K562 (cell line): ENCODE measurements around the gene ITPK1. TPM values are rescaled to one million over a fixed set of nuclear protein-coding genes. Genes with fewer than 3 reads are reported as not detected.
A peak's percentile ranks its signal among the peaks of the same experiment; 100 is the strongest.

Source experiments
- ATAC-seq: fragments of 200-7000 bp; cut with Tn5 transposase; 3 replicates; pipeline ENCODE4 v1.9.1; 2020; ENCODE audit warnings: moderate library complexity
- BruUV-seq: library from RNA; stranded (reverse); fragments of 400-500 nt; replicated peaks from 2 replicates; lab custom pipeline; 2021; lab: Mats Ljungman, UMichigan
- CTCF ChIA-PET: fragments of 300-600 bp; formaldehyde crosslinking; extraction: SDS; loops from one replicate; lab custom pipeline; 2021; ENCODE audit warnings: low intra/inter-chr PET ratio; lab: Yijun Ruan, JAX
- POLR2A ChIA-PET: fragments of 300-600, 350-650 bp; sonication (Branson Sonifier 250); formaldehyde crosslinking; extraction: SDS; loops from one replicate; lab custom pipeline; 2021; ENCODE audit warnings: antibody characterized with exemption, inconsistent platforms; lab: Yijun Ruan, JAX
- DNase-seq, 4 experiments: peaks; one replicate each; pipeline versions ENCODE4 v3.0.0 to v3.0.0-alpha.2; 2011 to 2018; ENCODE audit warnings: low spot score in 3 of 4, mixed read lengths in 3 of 4; ENCODE audit errors: extremely low read depth in 1 of 4
- FAIRE-seq: peaks from 2 replicates; lab custom pipeline; 2011; peaks lifted over from hg19 to GRCh38; lab: Jason Lieb, UNC
- H2AFZ ChIP-seq: 2 replicates; pipeline ENCODE4 v1.6.0; 2011; ENCODE audit warnings: low read depth, low read length, control low read depth, inconsistent platforms
- H3K27ac ChIP-seq: fragments of 200-600 bp; 3 replicates; pipeline ENCODE4 v1.8.0; 2011; ENCODE audit warnings: low read depth, mild to moderate bottlenecking, control low read depth, inconsistent platforms, low read length, moderate library complexity, mixed read lengths; ENCODE audit errors: extremely low read depth
- H3K27me3 ChIP-seq, 2 experiments: fragments of 300-600 bp in 1 of 2; 2 replicates in 1 of 2; 3 replicates in 1 of 2; pipeline versions ENCODE4 v1.6.0 to v1.8.0; 2011; ENCODE audit warnings: inconsistent platforms in 2 of 2, low read length in 2 of 2, mild to moderate bottlenecking in 1 of 2, mixed read lengths in 1 of 2, moderate library complexity in 1 of 2; ENCODE audit not compliant: control insufficient read depth in 2 of 2, insufficient read depth in 2 of 2
- H3K36me3 ChIP-seq: fragments of 300-600 bp; 3 replicates; pipeline ENCODE4 v1.8.0; 2011; ENCODE audit warnings: mild to moderate bottlenecking, low read length, inconsistent platforms; ENCODE audit not compliant: control insufficient read depth, insufficient read depth
- H3K4me1 ChIP-seq, 2 experiments: fragments of 200-600 bp in 1 of 2; replicated peaks in 1 of 2; 2 replicates in 1 of 2; 3 replicates in 1 of 2; pipeline versions ENCODE4 v1.5.1 to v1.8.0; 2011; ENCODE audit warnings: inconsistent platforms in 2 of 2, low read length in 2 of 2, mild to moderate bottlenecking in 1 of 2, mixed read lengths in 1 of 2, moderate library complexity in 1 of 2; ENCODE audit not compliant: control insufficient read depth in 2 of 2, insufficient read depth in 2 of 2
- H3K4me2 ChIP-seq: 2 replicates; pipeline ENCODE4 v1.6.1; 2011; ENCODE audit warnings: low read length, control low read depth, inconsistent platforms, mixed read lengths; ENCODE audit not compliant: insufficient read depth
- H3K4me3 ChIP-seq: fragments of 200-600 bp; sonication (generic), shearing (Covaris generic); 2 replicates; pipeline ENCODE4 v1.5.1; 2016; ENCODE audit warnings: control low read depth, inconsistent platforms
- H3K79me2 ChIP-seq: fragments of 200-600 bp; 3 replicates; pipeline ENCODE4 v1.8.0; 2011; ENCODE audit warnings: low read length, inconsistent platforms; ENCODE audit not compliant: control insufficient read depth, insufficient read depth
- H3K9ac ChIP-seq, 2 experiments: 2 replicates each; pipeline versions ENCODE4 v1.6.0 to v1.6.1; 2011; ENCODE audit warnings: low read depth in 2 of 2, low read length in 2 of 2, control low read depth in 1 of 2, inconsistent platforms in 1 of 2, mild to moderate bottlenecking in 1 of 2, mixed read lengths in 1 of 2; ENCODE audit not compliant: insufficient read depth in 1 of 2
- H3K9me1 ChIP-seq: one replicate; pipeline ENCODE4 v1.6.0; 2011; ENCODE audit warnings: inconsistent platforms, mild to moderate bottlenecking, low read length, moderate library complexity; ENCODE audit not compliant: control insufficient read depth, insufficient read depth
- H3K9me3 ChIP-seq: replicated peaks from 2 replicates; pipeline ENCODE4 v1.5.1; 2011; ENCODE audit warnings: low read depth, low read length, inconsistent platforms; ENCODE audit not compliant: control insufficient read depth, insufficient read depth
- H4K20me1 ChIP-seq: replicated peaks from 2 replicates; pipeline ENCODE4 v1.6.1; 2011; ENCODE audit warnings: low read length, inconsistent platforms, mixed read lengths; ENCODE audit not compliant: control insufficient read depth, insufficient read depth
- DACH1 ChIP-seq: fragments of 450-650 bp; IDR thresholded peaks from 2 replicates; pipeline ENCODE4 v1.6.1; 2018; ENCODE audit not compliant: partially characterized antibody
- HNRNPLL ChIP-seq: fragments of 200-400 bp; formaldehyde crosslinking; IDR thresholded peaks from 2 replicates; pipeline ENCODE4 v1.6.1; 2017; ENCODE audit warnings: low read length, low read depth, mild to moderate bottlenecking; ENCODE audit not compliant: poor library complexity, severe bottlenecking
- PTTG1 ChIP-seq: fragments of 450-650 bp; IDR thresholded peaks from 2 replicates; pipeline ENCODE4 v1.6.1; 2016; ENCODE audit warnings: low read depth, mild to moderate bottlenecking, missing genetic modification characterization, missing compliant biosample characterization
- RBM25 ChIP-seq: fragments of 200-400 bp; formaldehyde crosslinking; IDR thresholded peaks from 2 replicates; pipeline ENCODE4 v1.6.1; 2018; ENCODE audit warnings: low read length, low read depth, moderate library complexity; ENCODE audit not compliant: severe bottlenecking
- RFX5 ChIP-seq: IDR thresholded peaks from 2 replicates; pipeline ENCODE4 v1.6.1; 2011; ENCODE audit warnings: low read depth, mild to moderate bottlenecking, improper control_type of control experiment, low read length
- SMARCB1 ChIP-seq: IDR thresholded peaks from 2 replicates; pipeline ENCODE4 v1.6.1; 2011; ENCODE audit warnings: improper control_type of control experiment, low read depth; ENCODE audit not compliant: insufficient read length
- TAF7 ChIP-seq: fragments of 450-650 bp; IDR thresholded peaks from 2 replicates; pipeline ENCODE4 v1.6.1; 2016; ENCODE audit warnings: missing genetic modification characterization, missing compliant biosample characterization
- THRAP3 ChIP-seq: fragments of 450-650 bp; IDR thresholded peaks from 2 replicates; pipeline ENCODE4 v1.6.1; 2016; ENCODE audit warnings: mild to moderate bottlenecking, inconsistent platforms, borderline replicate concordance
- XRCC5 ChIP-seq: fragments of 200-400 bp; formaldehyde crosslinking; IDR thresholded peaks from 2 replicates; pipeline ENCODE4 v1.6.1; 2017; ENCODE audit warnings: low read depth, mild to moderate bottlenecking, low read length
- ZFP1 ChIP-seq: fragments of 450-650 bp; formaldehyde crosslinking; IDR thresholded peaks from 2 replicates; pipeline ENCODE4 v1.4.0; 2020; ENCODE audit warnings: mild to moderate bottlenecking, mixed read lengths
- ZFP36 ChIP-seq: fragments of 150-350 bp; IDR thresholded peaks from 2 replicates; pipeline ENCODE4 v1.6.1; 2018; ENCODE audit warnings: low read length, low read depth; ENCODE audit not compliant: partially characterized antibody
- ZKSCAN3 ChIP-seq: fragments of 250-450 bp; sonication (Bioruptor Pico); IDR thresholded peaks from 2 replicates; pipeline ENCODE4 v1.4.0; 2020
- ZNF830 ChIP-seq: fragments of 250-450 bp; sonication (Bioruptor Pico); IDR thresholded peaks from 2 replicates; pipeline ENCODE4 v1.5.0; 2021; ENCODE audit warnings: mild to moderate bottlenecking
- ZSCAN29 ChIP-seq: fragments of 450-650 bp; IDR thresholded peaks from 2 replicates; pipeline ENCODE4 v1.6.1; 2017
- WGBS: fragments of 100-300 bp; shearing (Covaris generic); methylation state at CpG from one replicate; pipeline ENCODE4 v1.1.6; 2016; ENCODE audit warnings: low coverage, mixed read lengths; ENCODE audit not compliant: insufficient coverage; ENCODE audit errors: missing lambda C conversion rate; 5-methylcytosine and 5-hydroxymethylcytosine counted together
- in situ Hi-C: fragments of 300-500 bp; cut with MboI; formaldehyde crosslinking; loops from 4 replicates; pipeline ENCODE4 v1.15.0; 2018; ENCODE audit warnings: inconsistent platforms, mixed read lengths
- intact Hi-C: fragments of 100-400 bp; cut with micrococcal nuclease; formaldehyde crosslinking; loops from 2 replicates; pipeline ENCODE4 v1.14.2; 2022
- polyA plus RNA-seq, 8 experiments: library from polyadenylated mRNA; depleted of rRNA in 4 of 8; stranded (reverse) in 5 of 8; unstranded in 3 of 8; fragments of >200 nt; fragmentation: Nextera tagmentation in 2 of 8; fragmentation: Illumina TruSeq in 1 of 8; extraction: Ambion mirVana in 2 of 8; extraction: Trizol in 1 of 8; gene quantifications; 2 replicates each; pipeline versions ENCODE4 v1.2.1 to v1.2.3, GENCODE V29; 2011 to 2014; ENCODE audit warnings: inconsistent platforms in 1 of 8, missing spikeins in 1 of 8
- total RNA-seq, 7 experiments: library from RNA; depleted of rRNA in 6 of 7; stranded (reverse); fragments of >200 nt in 6 of 7; fragmentation: Illumina TruSeq in 2 of 7; extraction: Trizol in 2 of 7; gene quantifications; 2 replicates each; pipeline versions ENCODE4 v1.2.1 to v1.2.3, GENCODE V29; 2011 to 2021; ENCODE audit warnings: low replicate concordance in 1 of 7
- TF ChIP-seq, protein P1 (sequence below): fragments of 450-650 bp; formaldehyde crosslinking; IDR thresholded peaks from 2 replicates; pipeline ENCODE4 v1.4.0; 2022; ENCODE audit warnings: missing genetic modification characterization
- TF ChIP-seq, protein P2 (sequence below): fragments of 450-650 bp; IDR thresholded peaks from 2 replicates; pipeline ENCODE4 v1.6.1; 2016; ENCODE audit warnings: antibody characterized with exemption

Gene ITPK1
- total and polyA plus RNA-seq, 9 of the 15 experiments (the other 6 are each of a cell fraction or from before 2014, with no cell fraction given) = 1.2 to 39.2 (median 23.0) TPM

DNA sequence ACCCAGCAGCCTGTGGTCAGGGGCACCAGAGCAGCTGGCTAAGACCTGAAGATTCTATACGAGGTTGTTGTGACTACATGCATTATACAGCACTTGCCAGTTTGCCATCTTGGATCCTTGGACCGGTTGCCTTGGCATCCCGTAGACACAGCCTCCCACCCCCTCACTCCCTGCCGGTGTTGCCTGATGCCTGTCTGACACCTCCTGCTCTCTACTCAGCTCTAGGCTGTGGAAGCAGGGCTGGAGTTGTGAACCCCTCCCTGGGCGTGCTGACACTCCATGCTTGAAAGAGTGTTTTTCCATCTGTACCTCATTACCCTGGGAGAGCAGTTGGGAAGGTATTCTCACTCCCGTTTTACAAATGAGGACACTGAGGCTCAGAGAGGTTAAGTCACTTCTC is 190.3 kb downstream of the ITPK1 start:
- Histone ChIP-seq H3K9ac (no peak overlapping the region), H3K9me1 (no peaks in the 10 kb centered on the region), H3K27ac (no peak overlapping the region), H3K4me2 (no peak overlapping the region), H3K27me3 (peaks cover 0 to 6% of the 10 kb centered on the region in 2 experiments; a peak in 1 of 5 replicates), H3K79me2 (no peaks in the 10 kb centered on the region), H4K20me1 (no peaks in the 10 kb centered on the region; the same call in 1 of the 2 replicates), H3K4me1 (peaks cover 0 to 7% of the 10 kb centered on the region in 2 experiments; a peak in 1 of 5 replicates), H3K9me3 (no peaks in the 10 kb centered on the region), H3K36me3 (no peaks in the 10 kb centered on the region), H2AFZ (no peak overlapping the region), H3K4me3 (no peak overlapping the region)
- BruUV-seq = no TSS peak
- TF ChIP-seq RBM25 (peak; percentile 55), ZFP36 (peak; percentile 38)
- TF ChIP-seq, protein P1, sequence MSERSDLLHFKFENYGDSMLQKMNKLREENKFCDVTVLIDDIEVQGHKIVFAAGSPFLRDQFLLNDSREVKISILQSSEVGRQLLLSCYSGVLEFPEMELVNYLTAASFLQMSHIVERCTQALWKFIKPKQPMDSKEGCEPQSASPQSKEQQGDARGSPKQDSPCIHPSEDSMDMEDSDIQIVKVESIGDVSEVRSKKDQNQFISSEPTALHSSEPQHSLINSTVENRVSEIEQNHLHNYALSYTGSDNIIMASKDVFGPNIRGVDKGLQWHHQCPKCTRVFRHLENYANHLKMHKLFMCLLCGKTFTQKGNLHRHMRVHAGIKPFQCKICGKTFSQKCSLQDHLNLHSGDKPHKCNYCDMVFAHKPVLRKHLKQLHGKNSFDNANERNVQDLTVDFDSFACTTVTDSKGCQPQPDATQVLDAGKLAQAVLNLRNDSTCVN (CRISPR knock-in tag) = no peak
- FAIRE-seq = no peak
- POLR2A ChIA-PET = no interaction called here
- in situ Hi-C loops (no loop called here), intact Hi-C loops (no loop called here)
- ATAC-seq = no peak
- DNase-seq = no peak
- 3% methylated on average over 6 of the region's 6 CpGs for WGBS
- CTCF ChIA-PET = no interaction called here

DNA sequence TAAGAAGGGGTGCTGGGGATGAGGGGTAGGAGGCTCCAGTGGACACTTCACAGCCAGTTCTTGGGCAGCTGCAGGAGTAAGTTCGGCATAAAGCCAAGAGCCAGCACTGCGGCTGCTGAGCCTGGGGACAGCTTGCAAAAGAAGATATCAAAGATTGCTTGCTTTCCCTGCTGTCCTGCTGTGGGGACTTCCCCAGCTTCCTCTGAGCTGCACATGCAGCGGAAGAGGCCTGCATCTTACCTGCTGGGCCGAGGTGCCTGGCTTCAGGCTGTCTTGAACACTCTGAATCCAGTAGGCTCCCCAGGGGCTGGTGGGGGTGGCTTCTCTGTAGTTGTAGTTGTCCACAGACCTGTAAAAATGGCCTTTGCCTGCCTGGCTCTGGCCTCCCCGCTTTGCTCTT is 191.5 kb downstream of the ITPK1 start:
- DNase-seq = no peak
- ChIA-PET POLR2A (interaction anchor here (0.6 kb wide), 1 partner anchor 1526 kb away, joined by 3 read pairs; no protein-coding TSS in a partner anchor), CTCF (no interaction called here)
- Histone ChIP-seq H2AFZ (no peak overlapping the region), H3K9me3 (no peaks in the 10 kb centered on the region), H3K4me2 (no peak overlapping the region), H3K9me1 (no peaks in the 10 kb centered on the region), H3K4me1 (peaks cover 0 to 7% of the 10 kb centered on the region in 2 experiments; a peak in 1 of 5 replicates), H3K27me3 (peaks cover 0 to 10% of the 10 kb centered on the region in 2 experiments; a peak in 2 of 5 replicates), H3K4me3 (no peak overlapping the region), H3K79me2 (no peaks in the 10 kb centered on the region), H3K9ac (no peak overlapping the region), H3K36me3 (no peaks in the 10 kb centered on the region), H3K27ac (no peak overlapping the region), H4K20me1 (no peaks in the 10 kb centered on the region)
- intact Hi-C loops = no loop called here
- 0% methylated on average over 3 of the region's 5 CpGs for WGBS
- no peak for ATAC-seq
- in situ Hi-C loops = no loop called here
- FAIRE-seq = no peak
- BruUV-seq = no TSS peak
- no peak for TF ChIP-seq ZFP1 (CRISPR knock-in tag)
- TF ChIP-seq HNRNPLL = no peak
- no peak for TF ChIP-seq ZNF830 (CRISPR knock-in tag)
- TF ChIP-seq ZKSCAN3 (CRISPR knock-in tag) = no peak
- TF ChIP-seq, protein P2, sequence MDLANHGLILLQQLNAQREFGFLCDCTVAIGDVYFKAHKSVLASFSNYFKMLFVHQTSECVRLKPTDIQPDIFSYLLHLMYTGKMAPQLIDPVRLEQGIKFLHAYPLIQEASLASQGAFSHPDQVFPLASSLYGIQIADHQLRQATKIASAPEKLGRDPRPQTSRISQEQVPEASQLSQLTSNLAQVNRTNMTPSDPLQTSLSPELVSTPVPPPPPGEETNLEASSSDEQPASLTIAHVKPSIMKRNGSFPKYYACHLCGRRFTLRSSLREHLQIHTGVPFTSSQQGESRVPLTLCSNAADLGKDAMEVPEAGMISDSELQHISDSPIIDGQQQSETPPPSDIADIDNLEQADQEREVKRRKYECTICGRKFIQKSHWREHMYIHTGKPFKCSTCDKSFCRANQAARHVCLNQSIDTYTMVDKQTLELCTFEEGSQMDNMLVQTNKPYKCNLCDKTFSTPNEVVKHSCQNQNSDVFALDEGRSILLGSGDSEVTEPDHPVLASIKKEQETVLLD = no peak
- no peak for TF ChIP-seq PTTG1
- no peak for TF ChIP-seq RFX5
- no peak for TF ChIP-seq THRAP3
- TF ChIP-seq DACH1 = no peak
- no peak for TF ChIP-seq SMARCB1
- TF ChIP-seq TAF7 = no peak
- TF ChIP-seq XRCC5 = no peak
- TF ChIP-seq ZSCAN29 = no peak
